Fibroblast of lung (primary cell): ENCODE data around the gene TM9SF1. TPM values are rescaled to one million over a fixed set of nuclear protein-coding genes. Genes with fewer than 3 reads are reported as not detected.
"Not testable (repeated sequence)": the region's sequence is repeated elsewhere in the genome, so short reads cannot be mapped to it uniquely, and the experiment has no call there.

Experiments
- DNase-seq, 2 donors: peaks; one replicate each; pipeline versions ENCODE4 v3.0.0 to v3.0.0-alpha.2; 2010; ENCODE audit warnings: low read depth in 2 of 2
- H2AFZ ChIP-seq: 2 replicates; pipeline ENCODE4 v1.5.1; 2012; ENCODE audit warnings: low read length, control low read depth, inconsistent platforms
- H3K27ac ChIP-seq: 2 replicates; pipeline ENCODE4 v1.5.1; 2011; ENCODE audit warnings: low read length, control low read depth; ENCODE audit not compliant: insufficient read depth
- H3K27me3 ChIP-seq: 2 replicates; pipeline ENCODE4 v1.5.1; 2011; ENCODE audit warnings: mild to moderate bottlenecking, low read length; ENCODE audit not compliant: control insufficient read depth, insufficient read depth
- H3K36me3 ChIP-seq: 2 replicates; pipeline ENCODE4 v1.5.1; 2011; ENCODE audit warnings: low read length; ENCODE audit not compliant: control insufficient read depth, insufficient read depth
- H3K4me1 ChIP-seq: 2 replicates; pipeline ENCODE4 v1.5.1; 2011; ENCODE audit warnings: low read length; ENCODE audit not compliant: control insufficient read depth, insufficient read depth; ENCODE audit errors: extremely low read depth
- H3K4me2 ChIP-seq: 2 replicates; pipeline ENCODE4 v1.5.1; 2011; ENCODE audit warnings: low read length, control low read depth; ENCODE audit not compliant: insufficient read depth; ENCODE audit errors: extremely low read depth
- H3K4me3 ChIP-seq, 4 experiments: fragments of 200-600 bp in 1 of 4; sonication (generic) in 1 of 4; replicated peaks in 1 of 4; 2 replicates each; pipeline ENCODE4 v1.5.1; 2011 to 2016; ENCODE audit warnings: low read length in 4 of 4, low read depth in 3 of 4, mild to moderate bottlenecking in 3 of 4, control low read depth in 2 of 4, inconsistent platforms in 1 of 4, mixed read lengths in 1 of 4; ENCODE audit not compliant: insufficient read depth in 1 of 4; ENCODE audit errors: control extremely low read depth in 1 of 4
- H3K79me2 ChIP-seq: 2 replicates; pipeline ENCODE4 v1.5.1; 2012; ENCODE audit warnings: mild to moderate bottlenecking, low read length, inconsistent platforms; ENCODE audit not compliant: control insufficient read depth, insufficient read depth
- H3K9ac ChIP-seq: 2 replicates; pipeline ENCODE4 v1.5.1; 2011; ENCODE audit warnings: mild to moderate bottlenecking, low read length, control low read depth; ENCODE audit not compliant: insufficient read depth
- H3K9me3 ChIP-seq: 2 replicates; pipeline ENCODE4 v1.5.1; 2012; ENCODE audit warnings: low read depth, low read length; ENCODE audit not compliant: control insufficient read depth, insufficient read depth
- H4K20me1 ChIP-seq: 2 replicates; pipeline ENCODE4 v1.5.1; 2011; ENCODE audit warnings: low read length; ENCODE audit not compliant: control insufficient read depth, insufficient read depth; ENCODE audit errors: extremely low read depth
- EZH2 ChIP-seq: IDR thresholded peaks from 2 replicates; pipeline ENCODE4 v1.5.1; 2012; ENCODE audit warnings: low read length, control low read depth, mild to moderate bottlenecking; ENCODE audit errors: missing control alignments
- polyA plus RNA-seq, 2 donors: library from polyadenylated mRNA; depleted of rRNA in 1 of 2; stranded (reverse) in 1 of 2; unstranded in 1 of 2; fragments of >200 nt; gene quantifications; 2 replicates each; pipeline ENCODE4 v1.2.1, GENCODE V29; 2011 to 2012; ENCODE audit warnings: missing spikeins in 1 of 2
- total RNA-seq: library from RNA; depleted of rRNA; stranded (reverse); fragments of >200 nt; gene quantifications from 2 replicates; pipeline ENCODE4 v1.2.1, GENCODE V29; 2014
- TF ChIP-seq, protein P1 (sequence below), 2 donors: IDR thresholded peaks in 1 of 2; conservative IDR thresholded peaks in 1 of 2; 1 replicate in 1 of 2; 2 replicates in 1 of 2; pipeline ENCODE4 v1.5.1; 2011 to 2012; ENCODE audit warnings: low read length in 2 of 2, control low read depth in 1 of 2, inconsistent platforms in 1 of 2, low read depth in 1 of 2, mild to moderate bottlenecking in 1 of 2

The TM9SF1 gene
- total and polyA plus RNA-seq, 2 donors (not counting 1 experiment from before 2014, with no cell fraction given): 61.6 to 65.1 TPM

DNA sequence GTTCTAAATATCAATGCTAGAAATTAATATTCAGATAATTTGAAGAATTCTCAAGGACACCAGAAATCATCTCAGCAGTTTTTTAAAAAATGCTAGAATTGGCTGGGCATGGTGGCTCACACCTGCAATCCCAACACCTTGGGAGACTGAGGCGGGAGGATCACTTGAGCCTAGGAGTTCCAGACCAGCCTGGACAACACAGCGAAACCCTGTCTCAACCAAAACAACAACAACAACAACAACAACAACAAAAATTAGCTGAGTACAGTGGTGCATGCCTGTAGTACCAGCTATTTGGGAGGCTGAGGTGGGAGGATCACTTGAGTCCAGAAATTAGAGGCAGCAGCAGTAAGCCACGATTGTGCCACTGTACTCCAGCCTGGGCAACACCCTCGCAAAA is 23.8 kb upstream of the TM9SF1 start:
- H3K79me2 ChIP-seq: peaks cover 19% of the 10 kb centered on the region
- H4K20me1 ChIP-seq: no peaks in the 10 kb centered on the region
- H3K27ac ChIP-seq: no peak overlapping the region
- peaks cover 1% of the 10 kb centered on the region for H3K36me3 ChIP-seq
- H3K4me1 ChIP-seq: peaks cover under 1% of the 10 kb centered on the region
- H3K9ac ChIP-seq: no peak overlapping the region
- no peak overlapping the region for H3K4me3 ChIP-seq
- TF ChIP-seq, protein P1, sequence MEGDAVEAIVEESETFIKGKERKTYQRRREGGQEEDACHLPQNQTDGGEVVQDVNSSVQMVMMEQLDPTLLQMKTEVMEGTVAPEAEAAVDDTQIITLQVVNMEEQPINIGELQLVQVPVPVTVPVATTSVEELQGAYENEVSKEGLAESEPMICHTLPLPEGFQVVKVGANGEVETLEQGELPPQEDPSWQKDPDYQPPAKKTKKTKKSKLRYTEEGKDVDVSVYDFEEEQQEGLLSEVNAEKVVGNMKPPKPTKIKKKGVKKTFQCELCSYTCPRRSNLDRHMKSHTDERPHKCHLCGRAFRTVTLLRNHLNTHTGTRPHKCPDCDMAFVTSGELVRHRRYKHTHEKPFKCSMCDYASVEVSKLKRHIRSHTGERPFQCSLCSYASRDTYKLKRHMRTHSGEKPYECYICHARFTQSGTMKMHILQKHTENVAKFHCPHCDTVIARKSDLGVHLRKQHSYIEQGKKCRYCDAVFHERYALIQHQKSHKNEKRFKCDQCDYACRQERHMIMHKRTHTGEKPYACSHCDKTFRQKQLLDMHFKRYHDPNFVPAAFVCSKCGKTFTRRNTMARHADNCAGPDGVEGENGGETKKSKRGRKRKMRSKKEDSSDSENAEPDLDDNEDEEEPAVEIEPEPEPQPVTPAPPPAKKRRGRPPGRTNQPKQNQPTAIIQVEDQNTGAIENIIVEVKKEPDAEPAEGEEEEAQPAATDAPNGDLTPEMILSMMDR (conservative IDR thresholded peaks at IDR 0.05 in 1 of 2, IDR thresholded peaks at IDR 0.05 in 1 of 2; ENCODE audit: low read depth in 1 of 2, low read length in 2 of 2): no peak
- no peak for TF ChIP-seq EZH2
- no peak overlapping the region for H3K4me2 ChIP-seq
- no peak for DNase-seq
- no peaks in the 10 kb centered on the region for H3K27me3 ChIP-seq
- no peaks in the 10 kb centered on the region for H3K9me3 ChIP-seq
- H2AFZ ChIP-seq: no peak overlapping the region

GRCh38 chr14:24216876-24217275 is 21.6 kb upstream of the TM9SF1 start:
- H3K9ac ChIP-seq, H4K20me1 ChIP-seq, H3K4me1 ChIP-seq, H3K9me3 ChIP-seq, H3K27me3 ChIP-seq, H3K36me3 ChIP-seq, H3K27ac ChIP-seq, H2AFZ ChIP-seq, H3K4me3 ChIP-seq, DNase-seq, H3K4me2 ChIP-seq: not testable (repeated sequence)
- H3K79me2 ChIP-seq: peaks cover 13% of the 10 kb centered on the region

GRCh38 chr14:24216345-24216699 is 21.1 kb upstream of the TM9SF1 start:
- peaks cover 3% of the 10 kb centered on the region for H3K36me3 ChIP-seq
- no peak overlapping the region for H3K27ac ChIP-seq
- no peak for DNase-seq
- H3K4me2 ChIP-seq: peak overlapping the region; percentile 89
- H2AFZ ChIP-seq: no peak overlapping the region
- peak overlapping the region; percentile 48 to 93 (median 72) for H3K4me3 ChIP-seq
- H4K20me1 ChIP-seq: no peaks in the 10 kb centered on the region
- no peaks in the 10 kb centered on the region for H3K27me3 ChIP-seq
- peaks cover 11% of the 10 kb centered on the region for H3K79me2 ChIP-seq
- H3K4me1 ChIP-seq: peaks cover 9% of the 10 kb centered on the region
- TF ChIP-seq, protein P1 (conservative IDR thresholded peaks at IDR 0.05 in 1 of 2, IDR thresholded peaks at IDR 0.05 in 1 of 2; ENCODE audit: low read depth in 1 of 2, low read length in 2 of 2): no peak
- no peak for TF ChIP-seq EZH2
- H3K9ac ChIP-seq: no peak overlapping the region
- H3K9me3 ChIP-seq: no peaks in the 10 kb centered on the region
